ENCODE data around the gene SCYGR5. TPM values are rescaled to one million over a fixed set of nuclear protein-coding genes. Genes with fewer than 3 reads are reported as not detected.
A peak's percentile ranks its signal among the peaks of the same experiment; 100 is the strongest.

SCYGR5 gene
- total RNA-seq, 1 donor from 2014 or later, result not detected

DNA sequence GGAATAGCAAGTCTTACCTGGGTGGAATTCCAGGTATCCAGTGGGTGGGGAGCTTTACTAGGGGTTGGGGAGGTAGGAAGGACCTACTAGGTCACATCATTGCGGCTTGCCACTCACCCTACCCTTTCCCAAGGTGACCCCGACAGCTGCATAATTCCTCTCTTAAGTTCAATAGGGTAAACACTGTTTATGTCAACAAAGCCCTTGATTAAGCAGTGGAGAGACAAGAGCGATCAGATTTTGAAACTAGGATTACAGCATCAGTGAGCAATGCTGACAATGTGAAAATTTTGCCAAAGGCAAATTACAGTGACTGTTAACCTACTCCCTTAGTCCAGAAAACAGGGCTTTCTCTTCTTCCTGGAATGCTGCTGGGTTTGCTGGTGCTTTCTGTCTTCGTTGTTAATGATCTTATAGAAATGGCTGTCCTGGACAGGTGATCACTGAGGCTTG is 36.7 kb downstream of the SCYGR5 start:
- H3K27ac Mint-ChIP-seq (ENCODE audit: unreplicated experiment), result no peak overlapping the region
- TF ChIP-seq EZH2 (IDR thresholded peaks at IDR 0.05; ENCODE audit: insufficient read depth, low read length), result no peak
- TF ChIP-seq, protein P1, sequence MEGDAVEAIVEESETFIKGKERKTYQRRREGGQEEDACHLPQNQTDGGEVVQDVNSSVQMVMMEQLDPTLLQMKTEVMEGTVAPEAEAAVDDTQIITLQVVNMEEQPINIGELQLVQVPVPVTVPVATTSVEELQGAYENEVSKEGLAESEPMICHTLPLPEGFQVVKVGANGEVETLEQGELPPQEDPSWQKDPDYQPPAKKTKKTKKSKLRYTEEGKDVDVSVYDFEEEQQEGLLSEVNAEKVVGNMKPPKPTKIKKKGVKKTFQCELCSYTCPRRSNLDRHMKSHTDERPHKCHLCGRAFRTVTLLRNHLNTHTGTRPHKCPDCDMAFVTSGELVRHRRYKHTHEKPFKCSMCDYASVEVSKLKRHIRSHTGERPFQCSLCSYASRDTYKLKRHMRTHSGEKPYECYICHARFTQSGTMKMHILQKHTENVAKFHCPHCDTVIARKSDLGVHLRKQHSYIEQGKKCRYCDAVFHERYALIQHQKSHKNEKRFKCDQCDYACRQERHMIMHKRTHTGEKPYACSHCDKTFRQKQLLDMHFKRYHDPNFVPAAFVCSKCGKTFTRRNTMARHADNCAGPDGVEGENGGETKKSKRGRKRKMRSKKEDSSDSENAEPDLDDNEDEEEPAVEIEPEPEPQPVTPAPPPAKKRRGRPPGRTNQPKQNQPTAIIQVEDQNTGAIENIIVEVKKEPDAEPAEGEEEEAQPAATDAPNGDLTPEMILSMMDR (IDR thresholded peaks at IDR 0.05; ENCODE audit: insufficient read depth, low read depth, low read length), result no peak
- H3K4me1 Mint-ChIP-seq (ENCODE audit: low read depth, unreplicated experiment), result peaks cover 3% of the 10 kb centered on the region
- no peaks in the 10 kb centered on the region for H3K9me3 Mint-ChIP-seq (ENCODE audit: unreplicated experiment)
- DNase-seq (ENCODE audit: low read depth) (peak; percentile 8), FAIRE-seq (no peak)
- peaks cover 2% of the 10 kb centered on the region for H3K27me3 Mint-ChIP-seq (ENCODE audit: low read depth, unreplicated experiment)
- H3K27ac ChIP-seq (ENCODE audit: low read depth, low read length), result no peak overlapping the region
- no peaks in the 10 kb centered on the region for H3K36me3 Mint-ChIP-seq (ENCODE audit: low read depth, unreplicated experiment)
- H3K4me3 Mint-ChIP-seq (ENCODE audit: unreplicated experiment), result no peak overlapping the region
- H3K4me3 ChIP-seq (ENCODE audit: insufficient read depth, low read depth, low read length), result no peak overlapping the region
- H3K9ac ChIP-seq (ENCODE audit: low read length), result no peak overlapping the region
- no peaks in the 10 kb centered on the region for H3K27me3 ChIP-seq (ENCODE audit: insufficient read depth, low read length)
- H3K4me1 ChIP-seq (ENCODE audit: insufficient read depth, low read length), result no peaks in the 10 kb centered on the region
- H3K79me2 ChIP-seq (ENCODE audit: insufficient read depth, low read length), result no peaks in the 10 kb centered on the region
- no peaks in the 10 kb centered on the region for H3K9me3 ChIP-seq (ENCODE audit: insufficient read depth, low read depth, low read length)
- H2AFZ ChIP-seq (ENCODE audit: low read depth, low read length), result no peak overlapping the region
- H4K20me1 ChIP-seq (ENCODE audit: insufficient read depth, low read length), result no peaks in the 10 kb centered on the region
- no peaks in the 10 kb centered on the region for H3K36me3 ChIP-seq (ENCODE audit: insufficient read depth, low read length)
- no peak overlapping the region for H3K4me2 ChIP-seq (ENCODE audit: low read length)

DNA sequence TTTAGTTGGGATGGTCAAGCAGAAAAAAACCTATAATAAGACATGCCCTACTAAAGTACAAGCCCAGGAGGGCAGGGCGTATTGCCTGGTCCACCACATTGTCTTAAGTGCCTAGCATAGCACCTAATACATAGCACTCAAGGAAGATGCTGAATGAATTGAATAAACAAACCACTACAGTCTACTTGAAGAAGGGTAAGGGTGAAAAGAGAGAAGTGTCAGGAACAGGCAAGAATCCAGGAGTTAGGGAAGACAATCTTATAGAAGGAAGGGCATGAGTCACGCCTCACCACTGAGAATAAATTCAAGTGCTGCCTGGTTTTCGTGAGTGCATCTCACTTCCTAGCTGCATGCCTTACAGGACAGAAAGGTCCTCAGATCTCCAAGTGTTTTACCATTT is 37.4 kb downstream of the SCYGR5 start:
- Histone ChIP-seq H3K4me1 (ENCODE audit: insufficient read depth, low read length) (no peaks in the 10 kb centered on the region), H2AFZ (ENCODE audit: low read depth, low read length) (no peak overlapping the region), H3K36me3 (ENCODE audit: insufficient read depth, low read length) (no peaks in the 10 kb centered on the region), H3K4me3 (ENCODE audit: insufficient read depth, low read depth, low read length) (no peak overlapping the region), H3K9ac (ENCODE audit: low read length) (no peak overlapping the region), H3K27ac (ENCODE audit: low read depth, low read length) (no peak overlapping the region), H3K4me2 (ENCODE audit: low read length) (no peak overlapping the region), H3K9me3 (ENCODE audit: insufficient read depth, low read depth, low read length) (no peaks in the 10 kb centered on the region), H3K27me3 (ENCODE audit: insufficient read depth, low read length) (no peaks in the 10 kb centered on the region), H3K79me2 (ENCODE audit: insufficient read depth, low read length) (no peaks in the 10 kb centered on the region), H4K20me1 (ENCODE audit: insufficient read depth, low read length) (no peaks in the 10 kb centered on the region)
- Mint-ChIP-seq H3K9me3 (ENCODE audit: unreplicated experiment) (no peaks in the 10 kb centered on the region), H3K4me3 (ENCODE audit: unreplicated experiment) (no peak overlapping the region), H3K36me3 (ENCODE audit: low read depth, unreplicated experiment) (no peaks in the 10 kb centered on the region), H3K27me3 (ENCODE audit: low read depth, unreplicated experiment) (peaks cover 2% of the 10 kb centered on the region), H3K27ac (ENCODE audit: unreplicated experiment) (no peak overlapping the region), H3K4me1 (ENCODE audit: low read depth, unreplicated experiment) (peaks cover 3% of the 10 kb centered on the region)
- FAIRE-seq (no peak), DNase-seq (ENCODE audit: low read depth) (peak; percentile 22)
- TF ChIP-seq EZH2 (IDR thresholded peaks at IDR 0.05; ENCODE audit: insufficient read depth, low read length), result no peak
- TF ChIP-seq, protein P1 (IDR thresholded peaks at IDR 0.05; ENCODE audit: insufficient read depth, low read depth, low read length), result no peak

DNA sequence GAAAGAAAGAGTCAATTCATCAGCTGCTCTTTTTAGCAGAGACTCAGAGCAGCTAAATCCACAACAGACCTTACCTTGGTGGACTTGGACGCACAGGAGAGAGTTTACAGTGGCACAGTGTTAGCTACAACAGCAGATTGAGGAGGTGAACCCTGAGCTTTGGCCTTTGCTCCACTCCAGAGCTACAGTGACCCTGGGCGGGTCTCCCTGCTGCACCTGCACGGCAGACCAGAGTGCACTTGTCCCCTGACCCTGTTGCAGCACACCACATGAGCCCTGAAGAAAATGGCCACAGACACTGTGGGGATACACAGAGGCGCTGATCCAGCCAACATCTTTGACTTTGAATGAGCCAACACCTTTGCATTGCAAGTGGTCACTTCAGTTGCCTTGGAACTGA is 40.3 kb downstream of the SCYGR5 start:
- no peak overlapping the region for H3K4me2 ChIP-seq (ENCODE audit: low read length)
- H2AFZ ChIP-seq (ENCODE audit: low read depth, low read length), result no peak overlapping the region
- peaks cover 2% of the 10 kb centered on the region for H3K27me3 Mint-ChIP-seq (ENCODE audit: low read depth, unreplicated experiment)
- no peaks in the 10 kb centered on the region for H3K9me3 Mint-ChIP-seq (ENCODE audit: unreplicated experiment)
- TF ChIP-seq, protein P1 (IDR thresholded peaks at IDR 0.05; ENCODE audit: insufficient read depth, low read depth, low read length), result no peak
- no peak for TF ChIP-seq EZH2 (IDR thresholded peaks at IDR 0.05; ENCODE audit: insufficient read depth, low read length)
- no peak overlapping the region for H3K27ac Mint-ChIP-seq (ENCODE audit: unreplicated experiment)
- H3K4me3 Mint-ChIP-seq (ENCODE audit: unreplicated experiment), result no peak overlapping the region
- no peak overlapping the region for H3K4me3 ChIP-seq (ENCODE audit: insufficient read depth, low read depth, low read length)
- DNase-seq (ENCODE audit: low read depth), result no peak
- H3K79me2 ChIP-seq (ENCODE audit: insufficient read depth, low read length), result no peaks in the 10 kb centered on the region
- H3K4me1 Mint-ChIP-seq (ENCODE audit: low read depth, unreplicated experiment), result peaks cover 3% of the 10 kb centered on the region
- H3K27me3 ChIP-seq (ENCODE audit: insufficient read depth, low read length), result no peaks in the 10 kb centered on the region
- FAIRE-seq, result no peak
- H3K27ac ChIP-seq (ENCODE audit: low read depth, low read length), result no peak overlapping the region
- no peaks in the 10 kb centered on the region for H3K36me3 ChIP-seq (ENCODE audit: insufficient read depth, low read length)
- no peak overlapping the region for H3K9ac ChIP-seq (ENCODE audit: low read length)
- H3K4me1 ChIP-seq (ENCODE audit: insufficient read depth, low read length), result no peaks in the 10 kb centered on the region
- H4K20me1 ChIP-seq (ENCODE audit: insufficient read depth, low read length), result no peaks in the 10 kb centered on the region
- H3K9me3 ChIP-seq (ENCODE audit: insufficient read depth, low read depth, low read length), result no peaks in the 10 kb centered on the region
- H3K36me3 Mint-ChIP-seq (ENCODE audit: low read depth, unreplicated experiment), result peaks cover 2% of the 10 kb centered on the region
